Body of pancreas (tissue), 4 donors: ENCODE results near the gene ERC2.

Experiments
- CTCF ChIP-seq, 7 experiments: fragments of 450-650 bp in 4 of 7; fragments of 200-600 bp in 3 of 7; sonication (generic) in 3 of 7; IDR thresholded peaks; one replicate each; pipeline ENCODE4 v1.5.1; 2016 to 2019; ENCODE audit warnings: antibody characterized with exemption in 7 of 7
- POLR2A ChIP-seq, 3 donors: fragments of 450-650 bp; IDR thresholded peaks; one replicate each; pipeline ENCODE4 v1.6.1; 2016; ENCODE audit warnings: antibody characterized with exemption in 3 of 3, mild to moderate bottlenecking in 2 of 3

GRCh38 chr3:55868347-55868746 lies 599.9 kb downstream of the ERC2 start:
- TF ChIP-seq CTCF (IDR thresholded peaks at IDR 0.05) (no peak), POLR2A (IDR thresholded peaks at IDR 0.05) (no peak)
